CD4-positive, alpha-beta T cell treated with Interleukin-6 at 100 ng/mL for 8 hours (primary cell): ENCODE data around the gene ZFP14.

ENCODE experiments used
- DNase-seq: peaks from one replicate; pipeline ENCODE4 v3.0.0-alpha.2; 2020; ENCODE audit warnings: mixed read lengths, low spot score

ZFP14 gene

GRCh38 chr19:36378625-36379509 lies at the start of gene ZFP14:
Gene ZFP14 (minus strand): TSS chr19:36379201. CDS start chr19:36367892, 11,309 bp downstream.
- DNase-seq = peak; percentile 94

GRCh38 chr19:36423925-36424324 lies 44.9 kb upstream of the ZFP14 start:
- no peak for DNase-seq

- DNase-seq = no peak
These were observed 42.9 kb upstream of the ZFP14 start for GRCh38 chr19:36421749-36422481.

- DNase-seq = no peak
These were observed 42.2 kb upstream of the ZFP14 start for GRCh38 chr19:36420961-36421748.

- peak; percentile 70 for DNase-seq
These were observed 39.4 kb upstream of the ZFP14 start, which contains the start of gene ZFP82 for GRCh38 chr19:36418287-36419001. Gene ZFP82 (minus strand): TSS chr19:36418644. CDS start chr19:36409789, 8,855 bp downstream.

DNA sequence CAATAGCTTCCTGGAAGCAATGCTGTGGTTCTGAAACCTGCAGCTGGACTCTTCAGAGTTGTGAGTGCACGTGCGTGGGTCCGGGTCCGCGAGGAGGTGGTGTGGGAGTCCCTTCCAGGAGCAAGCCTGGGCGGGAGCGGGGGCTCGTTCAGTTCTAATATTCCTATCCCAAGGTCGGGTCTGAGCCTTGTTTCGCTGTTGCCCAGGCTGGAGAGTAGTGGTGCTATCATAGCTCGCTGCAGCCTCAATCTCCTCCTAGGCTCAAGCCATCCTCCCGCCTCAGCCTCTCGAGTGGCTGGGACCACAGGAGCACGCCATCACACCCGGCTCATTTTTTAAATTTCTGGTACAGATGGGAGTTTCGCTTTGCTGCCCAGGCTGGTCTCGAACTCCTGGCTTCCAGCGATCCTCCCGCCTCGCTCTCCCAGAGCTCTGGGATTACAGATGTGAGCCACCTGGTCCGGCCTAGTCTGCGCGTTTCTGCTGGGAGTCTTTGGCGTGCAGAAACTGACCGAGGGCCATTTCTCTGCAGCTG lies 38.8 kb upstream of the ZFP14 start:
- no peak for DNase-seq

- DNase-seq = no peak
These were observed 30.8 kb upstream of the ZFP14 start for GRCh38 chr19:36409841-36410240.

DNA sequence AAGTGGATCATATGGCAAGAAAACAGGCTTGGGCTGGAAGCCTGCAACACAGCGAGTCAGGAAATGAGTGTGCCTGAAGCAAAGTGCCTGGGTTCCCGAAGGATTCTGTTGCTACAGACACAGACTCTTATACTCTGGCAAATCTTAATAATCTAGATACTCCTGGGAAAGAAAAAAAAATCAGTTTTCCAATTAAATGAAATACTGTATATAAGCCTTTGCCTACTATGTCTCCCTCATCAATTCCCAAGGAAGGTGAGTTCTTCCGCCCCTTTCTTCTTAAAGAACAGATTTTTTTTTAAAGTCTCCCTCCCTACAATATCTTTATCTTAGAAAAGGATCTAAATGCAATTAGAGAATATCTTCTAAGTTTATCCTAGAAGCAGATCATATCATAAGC lies 29.1 kb upstream of the ZFP14 start:
- no peak for DNase-seq

- no peak for DNase-seq
These were observed 25.5 kb upstream of the ZFP14 start for GRCh38 chr19:36404498-36404897.

- DNase-seq = no peak
These were observed 22.5 kb upstream of the ZFP14 start for GRCh38 chr19:36401475-36401874.

DNA sequence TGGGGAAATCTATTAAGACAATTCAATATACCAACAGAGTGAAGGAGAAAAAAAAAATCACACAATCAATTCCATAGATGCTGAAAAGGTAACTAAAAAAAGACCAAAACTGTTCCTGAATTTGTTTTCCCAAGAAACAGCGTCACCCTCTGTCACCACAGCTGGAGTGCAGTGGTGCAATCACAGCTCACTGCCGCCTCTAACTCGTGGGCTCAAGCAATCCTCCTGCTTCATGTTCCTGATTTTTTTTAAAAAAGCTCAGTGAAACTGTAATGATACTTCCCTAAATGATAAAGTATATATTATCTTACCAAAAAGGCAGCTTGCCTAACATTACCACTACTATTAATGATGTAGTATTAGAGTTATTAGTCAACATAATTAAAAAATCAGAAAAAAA lies 19.6 kb upstream of the ZFP14 start:
- DNase-seq = no peak

GRCh38 chr19:36392916-36393673 lies 14.1 kb upstream of the ZFP14 start:
- DNase-seq = no peak

DNA sequence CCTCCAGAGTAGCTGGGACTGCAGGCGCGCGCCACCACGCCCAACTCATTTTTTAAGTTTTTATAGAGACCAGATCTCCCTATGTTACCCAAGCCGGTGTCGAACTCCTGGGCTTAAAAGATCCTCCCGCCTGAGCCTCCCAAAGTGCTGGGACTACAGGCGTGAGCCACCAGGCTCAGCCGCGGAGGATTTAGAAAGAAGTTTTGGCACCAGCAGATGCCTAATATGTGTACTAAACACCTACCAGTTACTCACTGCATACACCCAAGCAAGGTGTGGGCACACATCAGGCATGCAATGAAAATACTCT lies 464 bp upstream of the ZFP14 start:
- no peak for DNase-seq

- DNase-seq = no peak
These were observed 1.3 kb downstream of the ZFP14 start for GRCh38 chr19:36377541-36378178.

DNA sequence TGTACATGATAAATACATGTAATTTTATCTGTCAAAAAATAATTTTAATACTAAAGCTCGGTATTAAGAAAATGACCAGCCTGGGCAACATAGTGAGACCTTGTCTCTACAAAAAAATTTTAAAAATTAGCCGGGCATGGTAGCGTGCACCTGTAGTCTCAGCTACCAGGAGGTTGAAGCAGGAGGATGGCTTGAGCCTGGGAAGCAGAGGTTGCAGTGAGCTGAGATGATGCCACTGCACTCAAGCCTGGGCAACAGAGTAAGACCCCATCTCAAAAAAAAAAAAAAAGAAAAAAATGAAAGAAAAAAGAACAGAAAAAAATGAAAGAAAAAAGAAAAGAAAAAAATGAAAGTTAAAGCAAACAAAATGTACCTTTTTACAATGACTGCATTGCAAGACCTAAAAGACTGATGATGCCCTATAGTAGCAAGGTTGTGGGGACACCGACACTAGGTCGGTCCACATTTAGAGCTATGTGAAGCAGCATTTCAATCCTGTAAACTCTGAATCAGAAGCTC lies 5.3 kb downstream of the ZFP14 start:
- no peak for DNase-seq

DNA sequence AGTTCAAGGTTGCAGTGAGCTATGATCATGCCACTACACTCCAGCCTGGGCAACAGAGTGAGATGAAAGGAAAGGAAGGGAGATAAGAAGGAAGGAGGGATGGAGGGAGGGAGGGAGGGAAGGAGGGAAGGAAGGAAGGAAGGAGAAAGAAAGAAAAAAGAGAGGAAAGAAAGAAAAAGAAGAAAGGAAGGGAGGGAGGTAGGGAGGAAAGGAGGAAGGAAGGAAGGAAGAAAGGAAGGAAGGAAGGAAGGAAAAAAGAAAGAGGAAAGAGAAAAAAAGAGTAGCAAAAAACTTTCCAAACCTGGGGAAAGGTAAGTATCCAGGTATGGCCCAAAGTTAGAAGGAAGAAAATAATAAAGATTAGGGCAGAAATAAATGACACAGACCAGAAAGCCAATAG lies 7.1 kb downstream of the ZFP14 start:
- no peak for DNase-seq

GRCh38 chr19:36363845-36364244 lies 15.2 kb downstream of the ZFP14 start:
- DNase-seq = no peak

GRCh38 chr19:36340786-36341372 lies 38.1 kb downstream of the ZFP14 start:
- no peak for DNase-seq

DNA sequence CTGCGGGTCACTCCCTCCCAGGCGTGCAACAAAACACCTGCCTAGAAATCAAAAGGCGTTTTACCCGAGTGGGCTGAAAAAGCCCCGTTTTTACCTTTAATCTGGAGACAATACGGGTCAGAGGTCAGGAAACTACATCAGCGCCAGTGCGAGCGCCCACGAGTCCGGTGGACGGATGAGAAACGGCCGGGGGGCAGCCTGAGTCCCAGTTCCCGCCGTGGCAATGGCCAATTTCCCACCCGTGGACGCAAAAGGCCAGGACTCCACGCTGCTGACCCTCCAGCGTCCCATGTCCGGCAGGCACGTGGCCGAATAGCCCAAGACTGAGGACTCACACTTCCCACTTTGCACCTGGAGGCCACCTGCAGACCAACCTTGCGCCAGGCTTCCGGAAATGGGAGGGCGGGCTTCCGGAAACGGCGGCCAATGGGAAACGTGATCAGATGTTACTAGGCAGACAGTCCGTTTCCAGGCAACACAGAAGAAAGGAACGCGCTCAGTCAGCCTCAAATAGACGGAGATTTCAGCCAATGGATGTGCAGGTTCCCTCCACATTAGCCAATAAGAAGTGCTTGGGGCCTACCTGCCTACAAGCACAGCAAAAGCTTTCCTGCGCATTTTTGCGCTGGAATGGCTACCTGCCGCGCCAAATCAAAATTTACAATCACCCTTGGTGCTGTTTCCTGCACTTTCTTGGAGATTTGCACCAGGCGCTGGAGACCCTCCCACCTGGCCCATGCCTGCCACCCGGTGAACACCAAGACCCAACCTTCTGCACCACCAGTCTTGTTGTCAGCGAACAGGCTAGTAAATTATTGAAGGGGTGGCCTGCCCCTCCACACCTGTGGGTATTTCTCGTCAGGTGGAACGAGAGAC lies 47.4 kb downstream of the ZFP14 start:
- peak; percentile 51 for DNase-seq
